Tibial nerve (tissue), 4 donors: ENCODE measurements around the gene ZNF485. TPM values are rescaled to one million over a fixed set of nuclear protein-coding genes. Genes with fewer than 3 reads are reported as not detected.

ENCODE experiments used
- total RNA-seq, 4 donors: library from RNA; depleted of rRNA; stranded (reverse); fragments of >200 nt; gene quantifications; one replicate each; pipeline ENCODE4 v1.1.0, GENCODE V29; 2016

The ZNF485 gene
- total RNA-seq, 4 donors from 2014 or later, result 2.4 to 9.6 (median 6.9) TPM

Other genes with a start within 250 kb of the ZNF485 start
- not detected for gene FXYD4, start 234.8 kb upstream of the ZNF485 start, total RNA-seq
- gene HNRNPF, start 197.3 kb upstream of the ZNF485 start, total RNA-seq, result 100 to 1,000 TPM; 112 to 136 (median 134) TPM
- gene ZNF487, start 169.3 kb upstream of the ZNF485 start, total RNA-seq, result 10 to 100 TPM in 3 of 4 donors, 1 to 10 TPM in 1; 7.3 to 23.7 (median 18.3) TPM
- gene ZNF239, start 31.8 kb upstream of the ZNF485 start, total RNA-seq, result 1 to 10 TPM; 3.1 to 6.5 (median 4.2) TPM
- gene ZNF32, start 42.4 kb downstream of the ZNF485 start, total RNA-seq, result 10 to 100 TPM; 33.6 to 66.1 (median 52.5) TPM